Activated CD8-positive, alpha-beta memory T cell treated with anti-CD3 and anti-CD28 coated beads for 48 hours (primary cell): ENCODE measurements around the gene NDUFS7.

Source experiments
- DNase-seq, 3 experiments: peaks; one replicate each; pipeline ENCODE4 v3.0.0-alpha.2; 2020; ENCODE audit warnings: low read depth in 2 of 3, low spot score in 2 of 3

NDUFS7 gene

DNA sequence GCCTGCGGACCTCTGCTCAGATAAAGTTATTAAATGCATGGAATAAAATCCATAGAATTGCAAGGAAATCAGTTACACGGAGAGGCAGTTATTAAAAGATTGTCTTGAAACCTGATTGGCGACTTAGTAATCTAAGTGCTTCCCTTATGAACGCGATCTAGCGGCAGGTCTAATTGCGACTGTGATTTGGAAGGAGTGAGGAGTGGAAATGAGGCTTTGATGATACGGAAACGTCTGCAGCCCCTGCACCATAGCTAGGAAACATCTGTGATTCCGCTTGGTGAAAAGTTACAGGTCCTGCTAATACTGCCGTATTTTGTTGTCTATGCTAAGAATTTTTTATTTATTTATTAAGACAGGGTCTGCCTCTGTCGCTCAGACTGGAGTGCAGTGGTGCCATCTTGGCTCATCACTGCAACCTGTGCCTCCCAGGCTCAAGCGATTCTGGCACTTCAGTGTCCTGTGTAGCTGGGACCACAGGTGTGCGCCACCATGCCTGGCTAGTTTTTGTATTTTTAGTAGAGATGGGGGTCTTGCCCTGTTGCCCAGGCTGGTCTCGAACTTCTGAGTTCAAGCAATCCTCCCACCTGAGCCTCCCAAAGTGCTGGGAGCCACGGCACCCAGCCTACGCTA, 887 bp downstream of the NDUFS7 start:
- DNase-seq: no peak

DNA sequence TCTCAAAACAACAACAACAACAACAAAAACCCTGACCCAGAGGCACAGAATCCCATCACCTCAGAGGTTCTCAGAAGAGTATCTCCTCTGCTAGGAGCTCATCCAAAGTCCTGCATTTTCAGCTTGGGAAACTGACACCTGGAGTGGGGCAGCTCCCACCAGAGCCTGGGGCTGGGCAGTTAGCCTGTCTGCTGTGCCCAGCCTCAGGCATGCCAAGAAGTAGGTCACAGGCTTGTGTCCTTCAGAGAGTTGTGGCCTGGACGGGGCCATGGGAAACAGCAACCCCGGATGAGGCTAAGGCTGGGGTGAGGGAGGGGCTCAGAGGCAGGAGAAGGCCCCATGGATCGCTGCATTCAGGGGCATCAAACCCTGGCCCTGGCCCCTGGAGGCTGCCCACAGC, 2.1 kb downstream of the NDUFS7 start:
- no peak for DNase-seq

DNA sequence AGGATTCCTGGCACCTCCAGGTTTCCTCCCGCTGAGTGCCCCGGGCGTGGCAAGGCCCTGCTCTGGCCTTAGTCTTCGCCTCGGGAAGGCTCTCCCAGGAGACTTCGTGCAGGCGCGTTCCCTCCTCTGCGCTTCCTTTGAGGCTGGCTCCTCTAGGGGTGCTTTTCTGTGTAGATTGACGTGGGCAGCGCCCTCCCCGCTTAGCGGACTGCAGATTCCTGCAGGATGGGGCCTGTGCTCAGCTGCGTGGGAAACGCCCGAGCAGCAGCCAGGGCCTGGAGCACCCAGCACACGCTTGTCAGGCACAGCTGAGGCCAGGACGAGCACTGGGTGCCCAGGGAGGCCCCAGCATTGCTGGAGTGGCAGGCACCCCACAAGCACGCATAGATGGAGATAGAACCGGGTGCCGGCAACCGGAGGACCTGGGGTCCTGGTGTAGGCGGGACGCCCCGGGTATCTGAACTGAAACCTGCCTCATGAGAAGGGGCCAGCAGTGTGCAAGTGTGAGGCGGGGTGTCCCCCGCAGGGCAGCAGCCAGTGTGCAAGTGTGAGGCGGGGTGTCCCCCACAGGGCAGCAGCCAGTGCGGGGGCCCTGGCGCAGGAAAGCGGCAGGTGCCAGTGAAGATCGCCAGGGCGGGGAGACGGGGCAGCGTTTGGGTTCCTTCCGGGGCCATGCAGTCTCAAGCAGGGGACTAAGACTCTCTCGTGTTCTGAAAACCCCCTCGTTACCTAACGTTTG, 3.4 kb downstream of the NDUFS7 start:
- no peak for DNase-seq

DNA sequence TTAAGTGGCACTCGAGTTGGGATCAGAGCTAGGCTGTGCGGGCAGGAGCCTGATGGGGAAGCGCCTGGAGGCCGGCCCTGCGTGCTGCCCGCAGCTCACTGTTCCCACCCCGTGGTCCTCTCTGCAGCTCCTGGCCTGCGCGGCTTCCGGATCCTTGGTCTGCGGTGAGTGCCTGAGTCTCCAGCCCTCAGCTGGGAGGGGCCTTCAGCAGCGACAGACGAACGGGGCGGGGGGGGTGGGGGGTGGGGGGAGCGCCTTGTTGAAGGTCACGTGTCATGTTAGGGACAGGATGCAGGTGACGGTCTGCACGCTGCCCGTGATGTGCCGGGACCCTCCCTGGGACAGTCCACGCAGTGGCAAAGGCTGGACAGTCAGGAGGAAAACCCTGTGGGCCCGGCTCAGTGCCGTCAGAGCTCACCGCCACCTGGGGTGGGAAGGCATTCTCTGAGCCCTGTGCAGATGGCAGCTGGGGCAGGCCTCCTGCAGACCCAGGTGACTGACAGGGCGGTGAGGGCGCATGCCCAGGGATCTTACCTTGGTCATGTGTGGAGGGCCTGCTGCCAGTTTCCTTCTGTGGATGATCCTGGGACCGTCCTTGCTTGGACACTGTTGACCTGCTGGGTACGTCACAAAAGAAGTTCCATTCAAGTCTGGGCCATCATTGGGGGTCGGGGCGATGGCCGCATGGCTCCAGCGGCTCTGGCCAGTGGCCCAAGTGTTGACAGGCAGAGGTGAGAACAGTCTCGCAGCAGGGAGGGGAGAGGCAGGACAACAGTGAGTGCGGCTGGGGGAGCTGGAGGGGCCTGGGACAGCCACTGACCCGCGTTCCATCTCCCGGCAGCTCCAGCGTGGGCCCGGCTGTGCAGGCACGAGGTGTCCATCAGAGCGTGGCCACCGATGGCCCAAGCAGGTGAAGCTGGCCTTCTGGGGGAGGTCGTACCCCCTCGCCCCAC, 4.3 kb downstream of the NDUFS7 start:
- DNase-seq: no peak

DNA sequence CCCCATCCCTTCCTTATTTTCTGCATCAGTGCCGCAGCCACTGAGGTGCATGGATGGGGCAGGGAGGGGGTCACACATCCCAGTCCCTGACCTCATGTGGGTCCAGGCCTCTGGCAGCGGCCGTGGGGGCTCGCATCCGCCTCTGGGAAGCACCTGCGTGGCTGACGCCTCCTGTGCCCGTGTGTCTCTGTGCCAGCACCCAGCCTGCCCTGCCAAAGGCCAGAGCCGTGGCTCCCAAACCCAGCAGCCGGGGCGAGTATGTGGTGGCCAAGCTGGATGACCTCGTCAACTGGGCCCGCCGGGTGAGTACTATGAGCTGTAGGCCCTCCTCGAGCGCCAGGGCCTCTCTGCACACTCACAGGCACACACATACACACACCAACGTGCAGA, 4.9 kb downstream of the NDUFS7 start:
- DNase-seq: no peak

DNA sequence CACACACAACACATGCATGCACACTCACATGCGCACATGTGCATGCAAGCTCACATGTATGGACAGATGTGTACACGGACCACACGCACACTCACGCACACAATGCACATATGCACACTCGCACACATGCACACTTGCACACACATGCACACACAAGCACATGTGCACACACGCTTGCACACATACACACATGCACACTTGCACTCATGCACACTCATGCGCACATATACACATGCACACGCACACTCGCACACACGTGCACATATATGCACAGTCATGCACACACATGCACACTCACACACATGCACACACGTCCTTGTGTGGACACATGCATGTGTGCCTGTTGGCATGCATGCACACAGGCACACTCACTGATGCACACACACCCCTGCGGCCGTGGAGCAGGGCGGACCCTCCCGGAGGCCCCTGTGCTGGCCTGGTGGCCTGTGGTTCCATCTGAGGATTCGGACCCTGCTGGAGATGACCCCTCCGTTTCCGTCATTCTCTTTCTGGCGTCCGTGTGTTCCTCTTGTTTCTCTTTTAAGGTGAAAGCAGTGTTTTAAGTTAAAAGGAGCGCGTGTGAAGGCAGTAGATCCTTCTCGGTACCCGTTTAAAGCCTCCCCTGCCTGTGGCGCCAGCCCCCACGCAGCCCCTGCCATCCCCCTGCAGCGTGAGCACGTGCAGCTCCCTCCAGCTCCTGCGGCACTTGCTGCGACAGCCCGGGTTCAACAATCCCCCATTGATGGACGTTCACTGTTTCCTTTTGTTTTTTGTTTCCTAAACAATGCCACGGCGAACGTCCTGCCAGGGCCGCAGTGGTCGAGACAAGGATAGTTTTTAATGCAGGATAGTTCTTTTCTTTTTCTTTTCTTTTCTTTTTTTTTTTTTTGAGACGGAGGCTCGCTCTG, 5.6 kb downstream of the NDUFS7 start:
- no peak for DNase-seq

DNA sequence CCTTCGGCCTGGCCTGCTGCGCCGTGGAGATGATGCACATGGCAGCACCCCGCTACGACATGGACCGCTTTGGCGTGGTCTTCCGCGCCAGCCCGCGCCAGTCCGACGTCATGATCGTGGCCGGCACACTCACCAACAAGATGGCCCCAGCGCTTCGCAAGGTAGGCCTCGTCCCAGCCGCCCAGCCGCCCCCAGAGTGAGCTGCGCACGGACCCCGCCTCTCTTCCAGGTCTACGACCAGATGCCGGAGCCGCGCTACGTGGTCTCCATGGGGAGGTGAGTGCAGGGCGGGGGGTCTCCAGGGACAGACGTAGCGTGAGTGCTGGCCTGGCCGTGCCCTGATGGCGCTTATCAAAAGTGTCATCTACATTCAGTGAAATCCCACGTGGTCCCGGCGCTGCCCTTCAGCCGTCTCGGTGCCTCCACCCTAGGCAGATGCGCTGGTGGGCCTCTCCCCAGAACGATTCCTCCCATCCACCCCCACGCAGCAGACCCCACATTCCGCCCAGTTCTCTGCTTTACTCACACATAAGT, 7.2 kb downstream of the NDUFS7 start:
- no peak for DNase-seq

DNA sequence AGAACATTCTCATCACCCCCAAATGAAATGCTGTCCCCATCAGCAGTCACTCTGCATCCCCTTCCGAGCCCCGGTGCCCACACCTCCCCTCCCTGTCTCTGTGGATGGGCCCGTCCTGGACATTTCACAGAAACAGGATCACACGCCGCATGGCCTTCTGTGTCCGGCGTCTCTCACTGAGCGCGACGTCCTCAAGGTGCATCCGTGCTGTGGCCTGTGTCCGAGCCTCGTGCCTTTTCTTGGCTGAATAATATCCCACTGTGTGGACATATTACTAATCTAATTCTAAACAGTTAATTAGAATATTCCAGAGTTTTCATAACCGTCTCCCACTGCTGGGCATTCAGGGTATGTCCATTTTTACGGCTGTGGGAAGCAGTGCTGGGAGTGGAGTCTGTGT, 8.7 kb downstream of the NDUFS7 start:
- DNase-seq: no peak

DNA sequence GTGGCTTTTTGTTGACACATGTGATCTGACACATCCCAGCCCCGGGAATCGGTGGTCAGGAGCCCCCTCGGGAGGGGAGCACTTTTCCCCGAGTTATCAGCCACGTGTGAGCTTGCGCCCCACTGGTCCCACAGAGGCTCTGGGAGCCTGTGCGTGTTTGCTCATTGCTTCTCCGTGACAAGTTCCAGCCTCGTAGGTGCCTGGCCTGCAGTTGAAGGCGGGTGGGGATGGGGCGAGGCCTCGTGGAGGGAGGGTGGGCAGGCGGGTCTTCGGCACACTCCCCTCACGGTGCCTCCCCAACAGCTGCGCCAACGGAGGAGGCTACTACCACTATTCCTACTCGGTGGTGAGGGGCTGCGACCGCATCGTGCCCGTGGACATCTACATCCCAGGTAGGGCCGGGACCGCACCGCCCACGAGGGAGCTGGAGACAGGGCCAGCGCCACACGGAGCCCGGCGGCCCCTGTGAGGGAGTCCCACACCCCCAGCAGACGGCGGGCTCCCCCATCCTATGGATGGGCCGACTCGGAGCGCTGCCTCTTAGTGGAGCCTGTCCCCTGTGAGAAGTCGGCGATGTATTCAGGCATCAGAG, 9.3 kb downstream of the NDUFS7 start:
- no peak for DNase-seq

DNA sequence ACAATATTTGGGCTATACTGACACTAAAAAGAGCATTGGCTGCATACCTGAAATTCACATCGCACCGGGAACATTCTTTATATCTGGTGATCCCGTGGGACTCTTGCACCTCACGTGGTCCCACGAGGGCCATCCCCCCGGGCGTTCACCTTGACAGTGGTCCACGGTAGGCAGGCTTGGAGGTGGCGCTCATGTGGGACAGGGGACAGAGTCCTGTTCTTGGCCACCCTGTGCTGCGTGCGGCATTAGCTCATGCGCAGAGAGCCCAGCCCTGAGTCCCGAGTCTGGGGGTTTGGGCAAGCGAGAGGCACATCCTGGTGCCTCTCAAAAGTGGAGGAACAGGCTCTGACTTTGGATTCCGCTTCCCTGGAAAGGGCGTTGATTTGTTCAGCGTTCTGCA, 10.1 kb downstream of the NDUFS7 start:
- DNase-seq: no peak

DNA sequence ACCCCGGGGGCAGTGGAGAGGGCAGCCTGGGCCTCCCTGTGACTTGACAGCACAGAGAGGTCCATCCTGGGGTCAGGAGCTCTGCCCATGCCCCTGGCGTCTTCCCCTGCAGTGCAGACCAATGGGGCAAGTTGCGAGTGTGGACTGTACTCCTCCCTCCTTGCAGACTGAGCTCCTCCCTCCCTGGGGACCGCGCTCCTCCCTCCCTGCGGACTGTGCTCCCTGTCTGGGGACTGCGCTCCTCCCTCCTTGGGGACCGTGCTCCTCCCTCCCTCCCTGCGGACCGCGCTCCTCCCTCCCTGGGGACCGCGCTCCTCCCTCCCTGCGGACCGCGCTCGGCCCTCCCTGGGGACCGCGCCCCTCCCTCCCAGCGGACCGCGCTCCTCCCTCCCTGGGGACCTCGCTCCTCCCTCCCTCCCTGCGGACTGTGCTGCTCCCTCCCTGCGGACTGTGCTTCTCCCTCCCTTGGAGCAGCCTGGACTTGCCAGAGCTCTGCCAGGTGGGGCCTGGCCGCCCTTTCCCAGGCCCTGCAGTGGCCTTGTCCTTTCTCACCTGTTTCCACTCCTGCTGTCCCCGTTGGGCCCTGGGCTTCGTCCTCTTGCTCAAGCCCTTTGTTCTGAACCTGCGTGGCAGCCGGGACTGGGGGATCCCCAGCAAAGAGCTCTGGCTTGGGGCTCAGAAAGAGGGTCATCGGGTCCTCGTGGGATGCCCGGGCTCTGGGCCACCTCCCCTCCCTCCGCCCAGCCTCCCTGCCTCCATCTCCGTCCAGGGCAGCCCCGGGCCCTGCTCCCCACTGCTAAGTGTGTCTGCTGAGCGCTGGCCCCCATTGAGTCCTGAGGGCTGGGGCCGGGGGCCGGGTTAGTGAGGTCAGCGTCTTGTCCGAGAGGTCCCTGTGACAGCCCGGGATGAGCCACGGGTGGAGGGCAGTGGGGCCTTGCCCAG, 10.8 kb downstream of the NDUFS7 start:
- DNase-seq: no peak

DNA sequence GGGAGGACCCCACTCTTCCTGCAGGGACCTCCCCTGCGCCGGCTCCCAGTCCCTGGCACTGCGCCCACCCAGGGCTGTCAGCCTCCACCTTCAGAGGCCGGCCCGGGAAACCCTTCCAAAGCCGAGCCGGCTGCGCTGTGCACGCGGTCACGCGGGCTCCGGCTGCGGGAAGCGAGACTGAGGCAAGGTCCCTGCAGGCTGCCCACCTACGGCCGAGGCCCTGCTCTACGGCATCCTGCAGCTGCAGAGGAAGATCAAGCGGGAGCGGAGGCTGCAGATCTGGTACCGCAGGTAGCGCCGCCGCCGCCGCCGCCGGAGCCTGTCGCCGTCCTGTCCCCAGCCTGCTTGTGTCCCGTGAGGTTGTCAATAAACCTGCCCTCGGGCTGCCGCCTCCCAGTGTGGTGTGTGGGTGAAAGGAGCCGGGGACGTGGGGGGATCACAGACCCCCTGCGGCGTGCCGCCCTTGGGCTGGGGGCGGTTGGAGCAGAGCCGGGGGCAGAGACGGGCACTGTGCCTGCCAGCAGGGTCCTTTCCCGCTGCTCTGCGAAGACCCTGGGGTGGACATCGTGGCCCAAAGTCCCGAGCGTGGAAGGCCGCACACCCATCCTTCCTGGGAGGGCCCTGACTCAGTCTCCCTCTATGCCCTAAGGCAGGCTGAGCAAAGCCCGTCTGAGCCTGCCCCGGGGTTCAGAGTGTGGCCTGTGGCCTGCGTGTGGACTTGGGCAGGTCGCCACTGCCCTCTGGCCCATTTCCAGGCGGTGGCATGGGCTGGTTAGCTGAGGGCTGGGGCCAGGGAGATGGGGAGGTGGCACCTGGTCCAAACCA, 11.7 kb downstream of the NDUFS7 start:
- no peak for DNase-seq

DNA sequence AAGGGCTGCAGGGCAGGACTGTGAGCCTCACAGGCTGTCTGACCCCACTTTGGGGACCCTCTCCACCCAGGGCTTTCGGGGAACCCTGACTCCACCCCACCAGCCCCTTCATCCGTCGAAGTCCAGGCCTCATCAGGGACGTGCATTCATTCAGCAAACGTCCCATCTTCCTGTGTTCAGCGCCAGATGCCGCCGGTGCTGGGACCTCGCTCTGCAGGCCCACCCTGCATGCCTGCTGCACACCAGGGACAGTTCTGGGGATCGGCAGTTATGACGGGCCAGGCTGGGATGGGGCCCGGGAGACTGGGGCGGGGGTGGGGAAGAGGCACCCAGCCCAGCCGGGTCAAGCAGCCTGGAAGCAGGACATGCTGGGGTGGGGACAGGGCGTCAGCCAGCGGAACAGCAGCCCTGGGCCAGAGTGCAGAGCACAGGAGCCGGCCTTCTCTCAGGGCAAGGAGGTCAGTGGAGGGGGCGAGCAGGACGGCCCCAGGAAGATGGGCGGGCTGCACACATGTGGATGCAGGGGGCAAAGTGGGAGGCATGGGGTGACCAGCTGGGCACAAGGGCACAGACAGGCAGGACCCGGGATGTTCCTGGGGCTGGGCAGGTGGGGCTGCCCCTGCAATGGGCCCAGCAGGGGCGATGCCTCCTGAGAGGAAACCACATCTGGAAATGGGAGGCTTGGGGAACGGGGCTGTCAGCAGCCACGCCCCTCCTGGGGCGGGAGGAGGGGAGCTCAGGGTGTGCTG, 12.5 kb downstream of the NDUFS7 start:
- DNase-seq: no peak

DNA sequence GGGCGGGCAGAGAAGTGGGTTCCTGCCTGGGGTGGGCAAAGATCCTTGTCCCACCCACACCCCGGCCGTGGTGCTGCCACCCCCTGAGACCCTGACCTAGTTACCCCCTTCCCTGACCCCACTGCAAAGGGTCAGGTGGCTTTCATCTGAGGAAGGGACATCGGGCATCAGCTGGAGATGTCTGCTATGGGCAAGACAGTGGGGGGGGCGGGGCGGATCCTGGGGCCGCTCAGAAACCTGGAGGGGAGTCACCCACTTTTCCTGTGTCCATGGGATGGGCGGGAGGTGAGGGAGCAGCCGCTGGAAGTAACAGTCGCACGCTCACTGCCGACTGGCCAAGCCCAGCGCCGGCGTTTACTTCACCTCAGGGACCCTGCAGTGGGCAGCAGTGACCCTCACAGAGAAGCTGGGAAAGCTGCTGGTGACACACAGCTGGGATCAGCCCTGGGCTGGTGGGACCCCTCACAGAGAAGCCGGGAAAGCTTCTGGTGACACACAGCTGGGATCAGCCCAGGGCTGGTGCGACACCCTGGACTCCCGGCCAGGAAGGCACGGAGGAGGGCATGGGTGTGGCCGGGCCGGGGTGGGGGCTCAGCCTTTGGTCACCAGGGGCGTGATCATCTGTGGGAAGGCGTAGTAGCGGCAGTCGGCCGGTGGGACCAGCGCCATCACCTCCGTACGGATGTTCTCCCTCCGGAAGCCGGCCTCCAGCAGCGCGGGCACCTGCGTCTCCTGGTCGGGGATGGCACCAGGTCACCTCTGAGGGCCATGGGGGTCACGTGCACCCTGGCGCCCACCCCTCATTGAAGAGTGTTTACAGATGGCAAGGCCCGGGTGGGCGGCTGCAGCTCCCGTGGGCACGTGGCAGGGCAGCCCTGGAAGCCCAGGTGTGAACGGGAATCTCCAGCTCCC, 13.3 kb downstream of the NDUFS7 start:
- no peak for DNase-seq

DNA sequence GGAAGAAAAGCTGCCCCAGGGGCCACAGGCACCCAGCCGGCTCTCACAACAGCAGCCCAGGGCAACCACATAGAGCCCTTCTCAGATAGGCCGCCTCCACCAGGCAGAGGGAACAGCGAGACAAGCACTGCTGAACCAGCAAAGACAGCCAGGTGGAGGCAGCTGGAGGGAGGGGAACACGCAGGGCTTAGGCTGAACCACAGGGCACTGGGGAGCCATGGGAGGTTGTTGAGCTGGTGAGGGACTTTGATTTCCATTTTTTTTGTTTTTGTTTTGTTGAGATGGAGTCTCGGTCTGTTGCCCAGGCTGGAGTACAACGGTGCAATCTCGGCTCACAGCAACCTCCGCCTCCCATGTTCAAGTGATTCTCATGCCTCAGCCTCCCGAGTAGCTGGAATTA, 14.1 kb downstream of the NDUFS7 start:
- no peak for DNase-seq

DNA sequence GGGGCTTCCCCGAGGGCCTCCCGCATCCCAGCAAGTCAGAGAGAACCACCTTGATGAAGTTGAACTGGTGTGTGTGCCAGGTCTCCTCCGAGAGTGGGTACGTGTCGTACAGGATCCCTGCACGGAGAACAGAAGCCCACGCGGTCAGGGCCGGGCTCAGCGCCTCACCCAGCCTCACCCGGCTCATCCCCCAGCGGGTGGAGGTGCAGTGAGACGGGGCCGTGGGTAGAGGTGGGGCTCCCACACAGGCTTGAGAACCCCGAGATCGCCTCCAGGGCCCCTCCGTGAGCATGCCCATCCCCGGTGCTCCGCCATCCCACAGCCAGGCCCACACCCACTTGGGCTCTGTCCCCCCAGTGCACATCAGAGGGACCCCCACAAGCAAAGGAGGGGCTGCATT, 15.4 kb downstream of the NDUFS7 start:
- no peak for DNase-seq

DNA sequence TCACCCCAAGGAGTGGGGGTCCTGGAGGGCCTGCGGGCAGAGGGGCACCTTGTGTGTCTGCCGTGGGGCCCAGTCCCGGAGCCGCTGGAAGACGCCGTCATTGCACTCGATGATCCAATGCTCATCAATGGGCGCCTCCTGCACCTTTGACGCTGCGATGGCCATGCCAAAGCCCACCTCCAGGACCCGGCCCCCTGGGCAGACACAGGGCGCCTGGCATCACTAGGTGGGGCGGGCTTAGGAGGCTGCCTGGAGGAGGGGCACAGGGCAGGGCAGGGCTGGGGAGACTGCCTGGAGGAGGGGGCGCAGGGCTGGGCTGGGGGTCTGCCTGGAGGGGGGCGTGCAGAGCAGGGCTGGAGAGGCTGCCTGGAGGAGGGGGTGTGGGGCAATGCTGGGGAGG, 16.0 kb downstream of the NDUFS7 start:
- no peak for DNase-seq
